ENCODE measurements around the gene RBKS.
"Not testable (repeated sequence)": the region's sequence is repeated elsewhere in the genome, so short reads cannot be mapped to it uniquely, and the experiment has no call there.

RBKS gene

DNA sequence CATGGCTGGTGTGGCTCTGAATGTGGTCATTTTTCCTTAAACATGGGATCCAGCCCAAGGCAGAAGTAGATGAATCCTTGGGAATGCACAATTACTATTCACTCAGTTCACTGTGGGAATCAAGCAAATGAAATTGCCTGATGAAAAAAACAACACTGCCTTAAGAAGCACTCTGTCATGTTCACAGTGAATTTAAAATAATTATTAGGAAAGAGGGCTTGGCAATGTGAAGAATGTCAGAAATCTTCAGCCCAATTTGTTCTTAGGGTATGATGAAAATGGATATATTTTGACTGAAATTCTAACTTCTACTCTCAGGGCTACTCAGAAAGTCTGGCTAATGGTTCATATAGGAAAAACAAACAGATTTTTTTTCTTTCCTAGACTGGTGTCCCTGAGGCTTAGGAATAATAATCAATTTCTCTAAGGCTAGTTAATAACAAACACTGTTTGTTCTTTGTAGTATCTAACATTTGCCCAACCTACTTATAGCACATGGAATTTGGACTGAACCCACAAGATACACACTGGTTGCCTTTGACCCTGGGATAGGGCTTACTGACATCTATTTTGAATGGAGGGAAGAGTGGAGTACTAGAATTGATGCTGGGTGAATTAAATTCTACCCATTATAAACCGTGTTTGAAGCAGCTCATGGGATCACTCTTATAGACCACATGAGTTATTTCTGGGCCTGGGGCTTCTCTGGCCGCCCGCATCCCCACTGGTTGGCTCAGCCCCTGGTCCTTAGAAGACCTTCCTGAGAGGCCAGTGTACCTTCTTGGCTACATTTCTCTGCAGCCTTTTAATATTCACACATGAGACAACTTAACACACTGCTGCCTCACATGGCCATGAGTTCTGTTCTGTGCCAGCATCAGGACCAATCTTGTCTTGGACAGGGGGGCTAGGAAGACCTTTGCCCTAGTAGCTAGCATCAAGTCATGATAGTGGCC lies 127.0 kb downstream of the RBKS start:
- DNase-seq (ENCODE audit: low spot score): peak; percentile 56

DNA sequence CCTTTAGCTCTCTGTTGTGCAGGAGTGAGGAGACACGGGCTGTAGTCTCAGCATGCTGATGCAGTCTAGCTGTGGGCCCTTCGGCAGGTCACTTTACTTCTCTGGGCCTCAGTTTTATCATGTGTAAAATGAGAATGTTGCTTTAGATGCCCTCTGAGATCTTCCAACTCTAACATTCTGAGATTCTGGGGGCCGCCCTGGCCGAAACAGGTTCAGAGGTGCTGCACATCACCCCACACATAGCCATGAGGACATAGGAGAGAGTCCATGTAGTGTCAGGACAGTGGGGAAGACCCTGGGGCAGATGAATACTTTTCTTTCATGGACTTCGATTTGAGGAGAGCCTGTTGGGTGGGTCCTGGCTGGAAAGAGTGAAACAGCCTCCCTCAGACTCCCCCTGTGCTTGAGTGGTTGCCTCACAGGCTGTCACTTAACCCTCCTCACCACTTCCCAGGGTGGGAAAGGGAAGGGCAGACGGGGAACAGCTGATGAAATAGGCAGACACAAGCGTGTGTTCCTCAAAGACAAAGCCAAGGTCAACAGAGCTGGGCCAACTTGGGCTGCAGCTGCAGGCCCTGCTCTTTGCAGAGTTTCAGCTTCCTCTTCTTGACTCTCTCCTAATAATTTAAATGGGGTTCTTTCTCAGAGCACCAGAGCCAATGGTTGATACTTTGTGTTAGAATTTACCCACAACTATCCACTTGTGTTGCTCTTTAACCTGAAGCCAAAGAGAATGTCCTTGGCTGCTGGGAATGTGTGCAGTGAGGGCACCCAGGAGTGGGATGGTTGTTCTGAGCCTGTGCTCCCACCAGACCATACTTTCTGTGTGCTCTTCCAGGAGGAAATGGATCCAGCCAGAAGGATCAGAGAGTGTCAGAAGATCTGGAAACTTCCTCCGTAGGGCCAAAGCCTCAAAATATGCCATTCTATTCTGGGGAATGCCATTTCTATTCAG lies 133.4 kb downstream of the RBKS start:
- no peak for DNase-seq (ENCODE audit: low spot score)

DNA sequence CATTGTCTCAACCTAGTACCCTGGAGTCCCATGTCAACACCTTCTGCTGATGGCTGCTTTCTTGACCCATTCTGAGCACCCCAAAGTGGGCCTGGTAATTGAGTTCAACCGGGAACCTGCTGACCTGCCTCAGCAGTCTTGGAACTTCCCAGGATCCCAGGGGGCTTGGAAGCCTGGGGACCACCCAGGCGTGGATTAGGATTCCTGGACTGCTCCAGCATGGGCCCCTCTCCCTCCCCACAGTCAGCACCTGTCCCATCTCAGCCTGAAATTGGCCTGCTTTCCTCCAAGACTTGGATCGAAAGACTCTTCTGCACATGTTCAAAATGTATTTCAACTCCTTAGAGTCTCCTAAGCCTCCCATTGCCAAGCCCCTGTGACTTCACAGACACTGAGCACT lies 134.1 kb downstream of the RBKS start:
- no peak for DNase-seq (ENCODE audit: low spot score)

DNA sequence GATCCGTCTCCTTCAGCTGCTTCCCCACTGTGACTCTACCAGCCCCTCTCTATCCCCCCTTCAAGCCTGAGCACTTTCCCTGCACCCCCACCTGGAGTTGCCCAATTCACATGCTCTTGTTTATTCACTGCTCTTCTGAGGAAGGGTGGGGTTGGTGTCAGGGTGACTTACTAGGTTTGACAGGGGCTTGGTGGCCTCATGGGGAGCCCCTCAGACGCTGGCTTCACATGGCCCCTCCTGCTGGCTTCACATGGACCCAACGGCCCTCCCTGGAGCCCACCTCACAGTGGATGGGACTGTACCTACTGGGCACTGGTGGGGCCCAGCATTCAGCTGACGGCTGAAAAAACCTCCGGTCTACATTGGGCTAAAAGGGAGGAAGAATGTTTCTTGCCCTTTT lies 135.4 kb downstream of the RBKS start:
- DNase-seq (ENCODE audit: low spot score): no peak

DNA sequence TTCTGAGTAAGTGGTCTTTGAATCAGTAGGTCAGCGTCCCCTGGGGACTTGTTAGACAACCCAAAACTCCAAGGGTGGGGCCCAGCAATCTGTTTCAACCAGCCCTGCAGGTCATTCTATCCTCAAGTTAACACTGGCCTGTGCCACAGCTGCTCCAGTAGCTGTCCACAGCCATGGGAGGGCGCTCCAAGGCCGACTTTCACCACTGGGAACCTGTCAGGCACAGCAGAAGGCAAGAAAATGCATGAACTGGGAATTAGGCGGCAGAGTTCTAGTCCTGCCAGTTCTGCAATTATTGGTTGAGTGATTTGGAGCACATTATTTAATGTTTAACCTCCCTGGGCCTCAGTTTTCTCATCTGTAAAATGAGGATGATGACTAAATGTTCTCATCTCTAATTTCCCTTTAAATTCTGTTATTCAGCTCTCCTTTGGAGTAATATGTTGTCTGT lies 136.0 kb downstream of the RBKS start:
- DNase-seq (ENCODE audit: low spot score): no peak

DNA sequence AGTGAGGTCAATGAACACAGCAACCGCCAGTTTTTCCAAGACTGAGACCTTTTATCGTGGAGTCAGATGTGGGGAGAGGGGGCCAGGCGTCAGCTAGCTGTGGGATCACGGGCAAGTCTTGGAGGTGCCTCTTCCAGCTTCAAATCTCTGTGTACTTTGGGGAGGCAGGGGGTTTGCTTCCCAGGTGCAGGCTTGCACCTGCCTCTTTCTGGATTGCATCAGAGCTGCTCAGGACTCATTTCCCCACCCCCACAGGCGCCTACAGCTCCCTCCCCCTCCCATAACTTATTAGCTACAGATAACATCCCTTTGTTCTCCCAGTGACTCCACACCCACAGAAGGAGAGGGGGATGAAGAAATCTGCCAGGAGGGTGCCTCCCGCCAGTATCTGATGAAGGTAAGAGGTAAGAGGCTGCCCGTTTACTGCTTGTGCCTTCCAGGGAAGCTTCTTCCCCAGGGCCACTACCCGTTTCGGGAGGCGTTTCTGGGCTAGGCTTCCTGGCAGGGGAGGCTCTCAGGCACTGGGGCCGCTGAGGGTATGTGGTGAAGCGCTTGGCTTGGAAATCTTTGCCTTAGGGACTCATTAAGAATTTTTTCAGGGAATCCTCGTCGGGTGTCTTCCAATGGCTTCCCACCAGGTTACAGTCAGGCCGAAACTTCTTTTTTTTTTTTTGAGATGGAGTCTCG lies 137.5 kb downstream of the RBKS start:
- DNase-seq (ENCODE audit: low spot score): no peak

DNA sequence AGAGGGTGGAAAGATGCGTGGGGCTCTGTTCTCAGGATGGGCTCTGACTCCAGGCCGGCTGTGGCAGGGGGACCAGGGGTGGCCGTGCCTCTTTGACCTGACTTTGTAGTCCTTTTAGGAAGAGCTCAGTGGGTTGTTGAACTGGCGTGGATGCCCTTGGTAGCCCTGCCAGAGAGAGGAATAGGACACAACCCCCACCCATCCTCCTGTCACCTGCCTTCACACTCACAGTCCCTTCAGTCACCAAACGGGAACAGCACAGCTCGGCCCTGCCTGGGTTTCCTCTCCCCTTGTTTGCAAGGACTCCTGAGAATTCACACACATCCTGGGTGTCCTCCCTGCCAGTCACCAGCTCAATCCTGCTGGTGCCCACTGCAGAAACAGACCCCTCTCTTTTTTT lies 138.8 kb downstream of the RBKS start:
- no peak for DNase-seq (ENCODE audit: low spot score)

DNA sequence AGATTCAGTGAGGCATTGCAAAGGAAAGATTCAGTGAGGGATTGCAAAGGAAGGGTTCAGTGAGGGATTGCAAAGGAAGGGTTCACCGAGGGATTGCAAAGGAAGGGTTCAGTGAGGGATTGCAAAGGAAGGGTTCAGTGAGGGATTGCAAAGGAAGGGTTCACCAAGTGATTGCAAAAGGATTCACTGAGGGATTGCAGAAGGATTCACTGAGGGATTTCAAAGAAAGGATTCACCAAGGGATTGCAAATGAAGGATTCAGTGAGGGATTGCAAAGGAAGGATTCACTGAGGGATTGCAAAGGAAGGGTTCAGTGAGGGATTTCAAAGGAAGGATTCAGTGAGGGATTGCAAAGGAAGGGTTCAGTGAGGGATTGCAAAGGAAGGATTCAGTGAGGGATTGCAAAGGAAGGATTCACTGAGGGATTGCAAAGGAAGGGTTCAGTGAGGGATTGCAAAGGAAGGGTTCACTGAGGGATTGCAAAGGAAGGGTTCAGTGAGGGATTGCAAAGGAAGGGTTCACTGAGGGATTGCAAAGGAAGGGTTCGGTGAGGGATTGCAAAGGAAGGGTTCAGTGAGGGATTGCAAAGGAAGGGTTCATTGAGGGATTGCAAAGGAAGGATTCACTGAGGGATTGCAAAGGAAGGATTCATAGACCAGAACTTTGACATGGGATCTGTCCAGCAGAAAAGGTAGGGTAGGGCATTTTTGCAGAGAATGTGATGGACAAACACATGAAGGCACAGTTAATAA lies 141.2 kb downstream of the RBKS start:
- DNase-seq (ENCODE audit: low spot score): not testable (repeated sequence)

DNA sequence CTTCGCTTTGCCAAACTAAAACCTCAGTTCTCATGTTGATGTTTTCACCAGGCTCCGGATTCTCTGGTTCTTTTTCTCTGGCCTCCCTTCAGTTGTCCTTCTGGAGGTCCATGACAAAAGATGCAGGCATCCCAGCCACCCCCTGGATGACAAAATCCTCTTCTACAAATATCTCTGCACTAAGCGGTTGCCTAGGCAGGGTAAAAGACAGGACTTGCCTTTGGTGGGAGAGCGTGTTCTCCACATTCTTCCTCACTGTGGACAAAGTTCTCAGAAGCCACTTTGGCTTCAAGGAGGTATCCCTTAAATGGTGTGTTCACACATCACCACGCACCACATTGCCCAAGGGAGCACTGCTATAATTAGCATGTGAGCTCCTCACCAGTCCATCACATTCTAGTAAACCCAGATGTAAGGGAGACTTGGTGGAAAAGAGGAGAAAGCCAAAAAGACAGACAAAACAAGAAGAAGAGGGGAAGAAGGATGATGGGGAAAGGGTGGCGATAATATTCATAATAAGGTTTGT lies 142.3 kb downstream of the RBKS start:
- DNase-seq (ENCODE audit: low spot score): no peak

DNA sequence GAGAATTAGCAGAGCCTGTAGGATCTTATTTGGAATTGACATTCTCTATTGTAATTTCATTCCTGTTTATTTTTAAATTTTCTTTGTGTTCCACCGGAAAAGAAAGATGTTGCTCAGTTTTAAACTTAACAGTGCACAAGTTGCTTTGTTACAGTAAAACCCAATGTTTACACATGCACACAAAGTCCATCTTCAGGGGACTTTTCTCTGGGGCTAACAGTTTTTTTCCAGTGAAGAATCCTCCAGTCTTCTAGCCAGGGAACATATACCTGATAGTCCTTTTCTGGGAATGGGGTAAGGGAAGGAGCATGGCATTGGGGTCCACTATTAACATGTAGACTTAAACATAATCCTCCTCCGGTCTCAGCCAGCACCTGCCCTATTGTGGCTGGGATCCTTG lies 143.9 kb downstream of the RBKS start:
- DNase-seq (ENCODE audit: low spot score): no peak

DNA sequence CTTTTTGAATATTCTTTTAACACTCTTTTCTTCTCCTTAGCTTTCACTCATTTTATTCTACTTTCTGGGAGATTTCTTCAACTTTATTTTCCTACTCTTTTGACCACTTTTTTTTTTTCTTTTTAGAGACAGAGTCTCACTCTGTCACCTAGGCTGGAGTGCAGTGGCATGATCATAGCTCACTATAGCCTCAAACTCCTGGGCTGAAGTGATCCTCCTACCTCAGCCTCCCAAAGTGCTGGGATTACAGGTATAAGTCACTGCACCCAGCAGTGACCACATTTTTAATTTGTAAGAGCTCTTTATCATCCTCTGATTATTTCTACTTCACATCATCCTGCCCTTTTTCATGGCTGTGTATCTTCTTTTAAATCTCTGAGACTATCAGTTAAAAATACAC lies 144.7 kb downstream of the RBKS start:
- DNase-seq (ENCODE audit: low spot score): not testable (repeated sequence)

DNA sequence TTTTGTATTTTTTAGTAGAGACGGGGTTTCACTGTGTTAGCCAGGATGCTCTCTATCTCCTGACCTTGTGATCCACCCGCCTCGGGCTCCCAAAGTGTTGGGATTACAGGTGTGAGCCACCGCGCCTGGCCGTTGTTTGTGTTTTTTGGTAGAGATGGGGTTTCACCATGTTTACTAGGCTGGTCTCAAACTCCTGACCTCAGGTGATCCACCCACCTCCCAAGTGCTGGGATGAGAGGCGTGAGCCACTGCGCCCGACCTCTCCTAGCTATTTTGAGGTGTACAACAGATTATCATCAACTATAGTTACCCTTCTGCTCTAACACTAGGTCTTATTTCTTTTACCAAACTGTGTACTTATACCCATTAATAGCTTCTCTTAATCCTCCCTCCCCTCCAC lies 147.6 kb downstream of the RBKS start:
- DNase-seq (ENCODE audit: low spot score): no peak

DNA sequence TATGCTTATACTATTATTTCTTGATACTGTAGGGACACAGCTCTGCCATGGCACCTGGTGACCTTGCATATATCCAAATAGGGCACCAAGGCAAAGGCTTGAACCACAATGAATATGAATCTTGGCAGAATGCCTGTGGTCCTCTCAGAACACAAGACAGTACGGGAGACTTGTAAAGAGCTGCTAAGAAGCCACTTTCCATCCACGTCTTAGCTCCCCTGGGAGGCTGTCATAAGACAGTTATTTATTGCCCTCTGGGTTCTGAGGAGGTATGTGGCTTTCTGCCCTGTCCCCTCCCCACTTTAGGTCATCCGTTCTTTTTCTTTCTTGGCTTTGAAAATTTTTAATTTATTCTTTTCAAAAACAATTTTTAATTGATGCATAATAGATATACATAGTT lies 148.5 kb downstream of the RBKS start:
- DNase-seq (ENCODE audit: low spot score): no peak

DNA sequence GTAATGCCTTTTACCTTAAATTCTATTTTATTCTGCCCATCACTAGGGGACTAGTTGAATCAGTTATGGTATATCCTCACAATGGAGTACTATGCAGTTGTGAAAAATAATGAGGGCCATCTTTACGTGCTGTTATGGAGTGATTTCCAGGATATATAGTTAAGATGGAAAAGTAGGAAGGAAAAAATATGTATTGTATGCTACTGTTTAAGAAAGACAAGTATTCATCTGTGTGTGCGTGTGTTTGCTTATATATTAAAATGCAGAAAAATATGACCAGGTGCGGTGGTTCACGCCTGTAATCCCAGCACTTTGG lies 151.2 kb downstream of the RBKS start:
- DNase-seq (ENCODE audit: low spot score): no peak

DNA sequence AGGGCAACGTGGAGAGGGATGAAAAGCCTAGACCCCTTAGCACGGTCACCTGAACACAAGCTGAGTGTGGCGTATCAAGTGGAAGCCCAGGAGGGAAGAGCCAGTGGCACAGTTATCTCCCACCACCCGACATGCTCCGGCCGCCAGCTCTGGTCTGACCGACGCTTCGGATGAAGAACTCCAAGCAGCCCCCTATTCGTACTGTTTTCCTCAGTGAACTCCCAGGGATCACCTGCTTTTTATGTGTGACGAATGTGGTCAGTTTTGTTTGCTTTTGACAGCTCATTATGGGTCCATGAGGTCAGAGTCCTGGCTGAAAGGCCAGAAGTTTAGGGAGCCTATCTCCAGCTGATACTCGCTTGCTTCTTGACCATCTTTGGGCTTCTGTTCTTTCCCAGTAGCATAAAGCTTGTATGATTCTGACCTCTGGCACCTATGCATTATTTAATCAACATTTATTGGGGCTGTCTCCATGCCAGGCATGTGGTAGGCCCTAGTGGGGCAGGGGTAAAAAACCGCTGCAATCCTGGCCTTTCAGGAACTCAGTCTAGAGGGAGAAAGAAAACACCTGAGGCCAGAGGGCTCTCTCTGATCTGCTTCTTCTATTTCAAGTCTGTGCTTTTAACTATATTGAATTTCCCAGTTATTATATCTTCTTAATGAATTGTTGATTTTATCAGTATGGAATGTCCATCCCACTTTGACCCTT lies 151.7 kb downstream of the RBKS start:
- DNase-seq (ENCODE audit: low spot score): no peak

DNA sequence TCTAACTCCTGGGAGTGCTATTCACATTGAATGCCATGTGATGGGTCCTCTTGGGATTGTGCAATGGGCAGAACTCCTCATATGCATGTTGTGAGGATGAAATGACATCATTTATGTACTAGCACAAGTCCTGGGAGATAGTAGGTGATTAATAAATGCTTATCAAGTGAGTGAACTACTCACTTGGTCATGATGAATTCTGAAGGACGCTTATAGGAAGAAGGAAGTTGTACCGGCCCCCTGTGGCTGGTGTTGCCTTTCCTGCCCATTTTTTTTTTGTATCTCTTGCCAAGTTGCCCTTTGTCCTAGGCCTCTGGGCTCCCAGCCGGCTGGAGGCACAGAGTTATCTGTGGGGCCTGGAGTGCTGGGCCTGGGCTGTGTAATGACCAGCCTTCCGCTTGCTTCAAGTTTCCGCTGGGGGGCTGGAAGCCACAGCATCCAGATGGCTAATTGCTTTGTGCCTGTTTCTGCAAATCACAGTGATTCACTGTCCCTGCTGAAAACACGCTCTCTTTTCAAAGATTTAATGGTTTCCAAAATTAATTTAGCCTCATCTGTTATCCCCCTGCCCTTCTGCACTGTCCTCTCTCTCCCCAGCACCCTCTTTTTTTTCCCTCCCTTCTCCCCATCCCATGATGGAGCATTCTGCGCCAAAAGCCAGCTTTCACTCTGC lies 152.4 kb downstream of the RBKS start:
- DNase-seq (ENCODE audit: low spot score): peak; percentile 63

DNA sequence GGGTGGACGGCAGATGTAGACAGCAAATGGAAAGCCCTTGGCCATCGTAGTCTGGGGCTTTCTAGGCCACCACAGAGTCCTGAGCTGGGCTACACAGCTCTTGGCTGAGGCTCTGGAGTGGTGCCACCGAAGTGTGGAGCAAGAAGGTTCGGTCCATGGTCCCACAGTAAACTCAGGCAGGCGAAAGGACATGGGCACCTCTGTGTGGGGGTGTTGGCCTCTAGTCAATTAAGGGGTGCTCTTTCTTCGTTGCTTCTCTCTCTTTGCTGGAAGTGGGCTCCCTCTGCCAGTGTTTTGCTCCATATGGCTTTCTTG lies 153.3 kb downstream of the RBKS start:
- no peak for DNase-seq (ENCODE audit: low spot score)

DNA sequence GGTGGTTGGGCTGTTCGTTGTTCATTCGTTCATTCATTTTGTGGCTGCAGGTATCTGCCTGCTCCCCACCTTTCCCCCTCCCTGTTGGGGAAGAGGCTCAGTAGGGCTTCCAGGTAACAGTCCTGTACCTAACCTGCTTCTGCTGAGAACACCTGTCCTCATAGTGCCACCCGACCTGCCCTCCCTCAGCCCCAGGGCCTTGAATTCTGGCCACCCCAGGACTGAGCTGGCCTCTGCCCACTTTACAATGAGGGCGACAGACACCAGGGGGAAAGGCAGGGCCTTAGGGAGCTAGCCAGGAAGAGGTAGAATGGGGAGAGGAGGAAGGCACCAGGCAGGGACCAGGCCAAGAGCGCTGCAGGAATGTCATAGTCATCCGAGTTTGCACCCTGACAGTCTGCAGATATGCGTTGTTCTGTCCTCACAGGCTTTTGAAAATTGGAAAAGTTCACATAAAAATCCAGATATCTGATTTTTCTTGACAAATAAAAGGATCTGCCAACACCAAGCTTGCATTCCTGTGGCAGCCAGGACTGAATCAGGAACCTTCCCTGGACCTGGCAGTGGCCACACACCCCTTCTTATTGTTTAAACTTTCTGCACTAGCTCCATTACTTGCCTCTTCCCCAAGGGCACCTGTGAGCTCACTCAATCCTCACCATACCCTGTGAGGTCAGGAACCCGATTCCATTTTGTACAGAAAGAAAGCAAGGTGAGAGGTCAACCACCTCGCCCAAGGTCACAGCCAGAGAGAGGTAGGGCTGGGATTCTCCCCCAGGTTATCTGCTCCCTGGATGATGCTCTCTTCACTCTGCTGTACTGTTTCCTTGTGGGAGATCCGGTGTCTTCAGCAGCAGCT lies 153.9 kb downstream of the RBKS start:
- no peak for DNase-seq (ENCODE audit: low spot score)

DNA sequence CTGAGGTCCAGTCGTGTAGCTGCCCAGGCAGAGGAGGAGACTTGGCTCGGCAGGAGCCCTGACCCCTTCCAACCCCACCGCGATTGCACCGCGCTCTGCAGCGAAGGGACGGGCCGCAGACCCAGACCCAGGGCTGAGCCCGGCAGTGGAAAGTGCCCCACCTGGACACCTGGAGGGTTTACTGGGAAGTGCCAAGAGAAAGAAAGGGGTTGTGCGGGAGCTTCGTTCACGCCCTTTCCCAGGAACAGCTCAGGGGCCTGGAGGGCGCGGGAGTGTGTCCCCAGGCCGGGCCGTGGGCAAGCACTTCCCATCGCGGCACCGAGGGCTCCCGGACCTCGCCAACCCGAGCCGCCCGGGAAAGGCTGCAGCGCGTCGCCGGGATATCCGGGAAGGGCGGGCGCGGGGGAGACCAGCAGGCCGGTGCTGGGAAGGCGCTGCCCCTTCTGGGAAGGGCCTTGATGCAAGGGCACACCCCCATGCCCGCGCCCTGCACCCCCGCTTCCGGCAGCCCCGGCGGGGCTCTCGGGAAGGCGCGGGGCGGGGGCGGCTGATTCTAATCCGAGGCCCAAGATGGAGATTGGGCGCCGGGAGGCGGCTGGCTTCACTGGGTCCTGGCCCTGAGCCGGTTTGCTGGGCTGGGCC lies 154.8 kb downstream of the RBKS start:
- no peak for DNase-seq (ENCODE audit: low spot score)
